Measurements from ENCODE around the gene KCTD6. TPM values are rescaled to one million over a fixed set of nuclear protein-coding genes. Genes with fewer than 3 reads are reported as not detected.

The KCTD6 gene
- total and polyA plus RNA-seq, 2 of the 4 experiments (the other 2 are of a cell fraction): 7.0 to 9.2 TPM

DNA sequence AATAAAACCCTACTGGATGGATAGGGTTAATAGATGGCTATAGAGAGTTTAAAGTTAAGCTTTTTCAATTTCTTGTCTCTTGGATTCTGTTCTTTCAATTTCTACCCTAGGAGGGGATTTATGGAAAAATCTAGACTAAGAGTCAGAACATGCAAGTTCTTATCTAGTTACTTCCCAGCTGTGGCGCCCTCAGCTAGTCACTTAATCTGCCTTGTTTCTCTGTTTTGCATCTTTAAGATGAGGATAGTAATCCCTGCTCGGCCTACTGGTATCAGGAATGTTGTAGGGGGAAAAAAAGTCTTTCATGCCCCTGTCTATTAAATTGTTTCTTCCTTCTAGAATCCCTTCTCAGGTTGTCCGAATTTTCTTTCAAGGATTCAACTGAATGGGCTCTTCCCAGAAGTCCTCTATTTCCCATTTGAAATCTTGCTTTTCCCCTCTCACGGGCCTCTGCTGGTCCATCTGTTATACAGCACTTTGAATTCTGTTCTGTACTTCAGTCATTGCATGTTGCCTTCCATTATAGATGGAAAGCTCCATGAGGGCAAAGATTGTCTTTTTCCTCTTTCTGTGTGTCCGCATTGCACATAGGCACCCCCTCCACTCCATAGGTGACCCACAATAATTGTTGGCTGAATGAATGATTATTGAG lies 4.4 kb downstream of the KCTD6 start:
- no TSS peak for BruUV-seq (replicated peaks)
- Histone ChIP-seq H3K14ac (replicated peaks; ENCODE audit: low read depth, low read length) (no peak overlapping the region), H4K5ac (ENCODE audit: low read depth, low read length) (no peak overlapping the region), H2BK20ac (ENCODE audit: low read depth, low read length) (no peak overlapping the region), H2BK120ac (ENCODE audit: low read depth, low read length) (no peak overlapping the region), H3K56ac (ENCODE audit: extremely low read depth, insufficient read depth, low read length) (no peak overlapping the region), H4K8ac (ENCODE audit: low read depth in 2 of 2, low read length in 2 of 2) (no peak overlapping the region), H3K27ac (ENCODE audit: insufficient read depth, low read length) (no peak overlapping the region), H2AFZ (replicated peaks; ENCODE audit: low read length, poor library complexity) (no peak overlapping the region), H2BK5ac (ENCODE audit: low read depth, low read length, poor library complexity, severe bottlenecking) (no peak overlapping the region), H3K4me1 (ENCODE audit: control insufficient read depth, insufficient read depth, low read length) (peaks cover 5% of the 10 kb centered on the region; the same call in 1 of the 2 replicates), H3K27me3 (ENCODE audit: control insufficient read depth, insufficient read depth, low read length) (no peaks in the 10 kb centered on the region), H4K20me1 (ENCODE audit: insufficient read depth, low read length) (peaks cover 15% of the 10 kb centered on the region; the same call in 1 of the 2 replicates), H3K18ac (ENCODE audit: low read depth, low read length) (no peak overlapping the region), H3K9ac (ENCODE audit: low read depth, low read length) (no peak overlapping the region), H3K36me3 (ENCODE audit: control insufficient read depth, insufficient read depth, low read length) (peaks cover 8% of the 10 kb centered on the region), H3K23ac (ENCODE audit: low read depth, low read length) (no peak overlapping the region), H3K9me3 (ENCODE audit: control insufficient read depth, insufficient read depth, low read length) (no peaks in the 10 kb centered on the region), H2BK15ac (ENCODE audit: low read depth, low read length) (no peak overlapping the region), H3K4me2 (ENCODE audit: low read depth, low read length) (no peak overlapping the region), H2AK5ac (ENCODE audit: low read depth, low read length) (no peak overlapping the region), H2AK9ac (replicated peaks; ENCODE audit: low read depth, low read length, poor library complexity) (no peak overlapping the region), H3K4ac (ENCODE audit: low read depth, low read length) (no peak overlapping the region), H3K4me3 (ENCODE audit: insufficient read depth, low read depth, low read length) (no peak overlapping the region), H3K79me1 (ENCODE audit: low read depth in 1 of 2, low read length in 2 of 2) (peaks cover 26 to 62% of the 10 kb centered on the region in 2 experiments), H4K91ac (ENCODE audit: insufficient read depth, low read depth, low read length) (no peak overlapping the region), H3K9me1 (ENCODE audit: insufficient read depth, low read length) (peaks cover 5% of the 10 kb centered on the region)
- in situ Hi-C loops (cut with MboI; ENCODE audit: low sequenced_read_pairs) (loop anchor here (10.0 kb wide), 1 partner anchor 172 kb away; no protein-coding TSS in a partner anchor), dilution Hi-C loops (cut with HindIII; ENCODE audit: low sequenced_read_pairs, unreplicated experiment) (no loop called here), intact Hi-C loops (cut with micrococcal nuclease) (no loop called here)
- ChIA-PET CTCF (no interaction called here), POLR2A (ENCODE audit: unreplicated experiment) (no interaction called here)
- DNase-seq: no peak
- TF ChIP-seq, protein P1, sequence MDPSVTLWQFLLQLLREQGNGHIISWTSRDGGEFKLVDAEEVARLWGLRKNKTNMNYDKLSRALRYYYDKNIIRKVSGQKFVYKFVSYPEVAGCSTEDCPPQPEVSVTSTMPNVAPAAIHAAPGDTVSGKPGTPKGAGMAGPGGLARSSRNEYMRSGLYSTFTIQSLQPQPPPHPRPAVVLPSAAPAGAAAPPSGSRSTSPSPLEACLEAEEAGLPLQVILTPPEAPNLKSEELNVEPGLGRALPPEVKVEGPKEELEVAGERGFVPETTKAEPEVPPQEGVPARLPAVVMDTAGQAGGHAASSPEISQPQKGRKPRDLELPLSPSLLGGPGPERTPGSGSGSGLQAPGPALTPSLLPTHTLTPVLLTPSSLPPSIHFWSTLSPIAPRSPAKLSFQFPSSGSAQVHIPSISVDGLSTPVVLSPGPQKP (IDR thresholded peaks at IDR 0.05; ENCODE audit: borderline replicate concordance, low read depth, low read length): no peak
- TF ChIP-seq BHLHE40 (IDR thresholded peaks at IDR 0.05; ENCODE audit: low read depth, low read length): no peak
- WGBS, 2 experiments (ENCODE audit: extremely low coverage in 2 of 2, insufficient read length in 1 of 2): no CpG with 5 or more reads among the region's 5 CpGs
- no peak for ATAC-seq (ENCODE audit: low read depth)

All from IMR-90 (cell line).